Measurements from ENCODE around the gene CIT.
"Not testable (repeated sequence)": the region's sequence is repeated elsewhere in the genome, so short reads cannot be mapped to it uniquely, and the experiment has no call there.

CIT gene

DNA sequence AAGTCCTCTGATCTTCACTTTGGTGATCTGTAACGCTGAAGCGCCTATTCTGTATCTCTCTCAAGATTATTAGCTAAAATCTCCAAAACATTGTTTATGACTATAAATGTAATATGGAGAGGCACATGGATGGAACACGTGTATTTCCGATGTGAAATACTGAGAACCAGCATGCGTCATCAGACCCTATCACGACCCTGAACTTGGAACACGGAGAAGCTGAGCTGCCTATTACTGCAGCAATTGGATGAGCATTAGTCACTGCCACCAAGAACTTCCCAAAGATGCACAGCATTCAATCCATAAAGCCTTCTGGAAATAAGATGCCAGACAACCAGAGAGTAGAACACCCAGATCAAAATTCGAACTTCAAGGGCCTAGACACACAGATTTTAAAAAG is 147.2 kb downstream of the CIT start:
- DNase-seq: no peak

DNA sequence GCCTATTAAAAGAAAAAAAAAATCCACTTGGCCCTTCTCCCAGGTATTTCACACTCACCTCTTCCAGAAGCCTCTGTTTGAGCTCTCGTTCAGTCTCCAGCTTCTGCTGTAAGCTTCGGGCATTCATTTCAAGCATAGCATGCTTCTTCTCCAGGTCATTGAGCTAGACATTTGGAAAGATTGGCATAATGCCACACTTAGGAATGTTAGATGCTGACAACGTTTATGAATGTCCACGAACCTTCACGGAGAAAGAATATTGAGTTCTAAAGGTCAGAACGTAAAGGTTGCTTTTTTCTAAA is 148.7 kb downstream of the CIT start:
- DNase-seq: no peak

DNA sequence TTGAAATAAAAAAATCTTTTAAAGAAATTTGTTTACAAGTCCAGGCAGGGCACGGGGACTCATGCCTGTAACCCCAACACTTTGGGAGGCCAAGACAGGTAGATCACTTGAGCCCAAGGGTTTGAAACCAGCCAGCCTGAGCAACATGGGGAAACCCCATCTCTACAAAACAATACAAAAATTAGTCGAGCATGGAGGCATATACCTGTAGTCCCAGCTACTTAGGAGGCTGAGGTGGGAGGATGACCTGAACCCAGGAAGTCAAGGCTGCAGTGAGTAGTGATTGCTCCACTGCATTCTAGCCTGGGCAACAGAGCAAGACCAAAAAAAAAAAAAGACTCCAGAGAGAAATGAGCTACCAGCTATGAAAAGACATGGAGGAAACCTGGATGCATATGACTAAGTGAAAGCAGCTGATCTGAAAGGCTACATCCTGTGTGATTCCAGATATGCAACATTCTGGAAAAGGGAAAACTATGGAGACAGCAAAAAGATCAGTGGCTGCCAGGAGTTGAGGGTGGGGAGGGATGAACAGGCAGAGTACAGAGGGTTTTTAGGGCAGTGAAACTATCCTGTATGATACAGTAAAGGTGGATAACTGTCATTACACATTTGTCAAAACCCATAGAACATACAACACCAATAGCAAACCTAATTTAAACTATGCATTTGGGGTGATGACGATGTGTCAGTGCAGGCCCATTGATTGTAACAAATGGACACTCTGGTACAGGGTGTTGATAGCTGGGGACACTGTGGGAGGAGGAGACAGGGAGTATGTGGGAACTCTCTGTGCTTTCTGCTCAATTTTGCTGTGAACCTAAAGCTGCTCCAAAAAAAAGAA is 149.3 kb downstream of the CIT start:
- DNase-seq: no peak

DNA sequence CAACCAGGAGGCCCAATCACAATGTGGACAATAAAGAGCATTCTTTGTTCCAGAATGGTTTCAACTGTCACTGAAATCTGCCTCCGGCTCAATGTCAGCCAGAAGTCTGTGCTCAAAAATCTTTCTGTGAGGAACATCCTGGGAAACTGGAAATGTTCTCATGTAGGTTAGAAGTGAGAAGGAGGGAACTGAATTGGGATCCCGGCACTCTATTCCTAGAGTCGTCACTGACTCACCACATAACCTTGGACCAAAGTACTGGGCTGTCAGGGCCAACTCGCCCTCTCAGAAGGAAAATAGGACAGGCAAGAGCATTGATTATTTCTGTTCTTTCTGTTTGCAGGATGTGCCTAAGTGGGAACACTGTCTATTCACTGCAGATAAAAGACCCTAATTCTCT is 151.6 kb downstream of the CIT start:
- no peak for DNase-seq

DNA sequence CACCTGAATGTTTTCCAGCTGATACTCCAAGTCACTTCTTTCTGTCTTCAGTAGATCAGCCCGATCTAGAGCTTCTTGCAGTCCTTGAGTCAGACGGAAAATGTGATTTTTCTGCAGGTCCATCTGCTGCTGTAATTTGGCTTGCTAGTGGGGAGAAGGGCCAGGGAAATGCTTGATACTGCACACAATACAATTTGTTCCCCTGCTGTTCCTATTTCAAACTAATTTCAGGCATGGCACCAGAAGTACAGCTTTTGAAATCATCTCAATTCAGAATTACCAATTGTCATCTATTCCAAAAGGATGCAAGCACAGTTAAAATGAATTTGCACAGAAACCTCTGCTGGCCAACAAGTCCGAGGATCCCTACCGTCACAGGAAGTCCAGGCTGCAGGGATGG is 155.8 kb downstream of the CIT start:
- no peak for DNase-seq

DNA sequence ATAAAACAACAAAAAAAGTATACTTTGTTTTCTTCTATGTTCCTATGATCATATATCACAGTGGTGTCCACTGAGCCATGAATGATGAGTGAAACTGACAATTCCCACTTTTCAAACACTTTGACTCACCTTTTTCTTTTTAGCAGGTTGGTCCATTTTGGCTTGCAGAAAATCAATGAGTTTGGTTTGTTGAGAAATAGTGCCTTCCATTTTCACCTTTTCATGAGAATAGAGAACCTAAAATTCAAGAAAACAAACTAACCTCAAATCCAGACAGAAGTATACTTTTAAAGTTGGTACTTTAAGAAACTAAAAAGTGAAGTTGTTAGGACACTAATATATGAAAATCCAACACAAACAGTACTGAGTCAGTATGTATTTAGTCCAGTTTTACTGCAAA is 156.8 kb downstream of the CIT start:
- DNase-seq: no peak

DNA sequence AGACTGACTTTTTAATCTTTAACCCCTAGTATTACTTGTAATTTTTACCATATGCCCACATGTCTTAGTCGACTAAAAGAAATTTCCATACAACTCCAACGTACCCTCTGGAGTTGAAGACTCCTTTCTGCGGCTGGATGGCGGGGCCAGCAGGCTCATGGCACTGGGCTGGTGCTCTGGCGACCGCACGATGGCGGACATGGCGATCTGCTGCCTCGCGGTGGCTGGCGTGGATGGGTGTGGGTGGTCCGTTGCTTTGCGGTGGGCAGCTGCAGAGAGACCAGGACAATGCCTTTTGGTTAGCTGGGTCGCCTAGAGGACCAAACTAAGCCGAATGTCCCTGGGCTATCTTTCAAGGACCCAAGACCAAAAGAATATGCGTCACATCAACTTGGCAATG is 159.0 kb downstream of the CIT start:
- DNase-seq: no peak

DNA sequence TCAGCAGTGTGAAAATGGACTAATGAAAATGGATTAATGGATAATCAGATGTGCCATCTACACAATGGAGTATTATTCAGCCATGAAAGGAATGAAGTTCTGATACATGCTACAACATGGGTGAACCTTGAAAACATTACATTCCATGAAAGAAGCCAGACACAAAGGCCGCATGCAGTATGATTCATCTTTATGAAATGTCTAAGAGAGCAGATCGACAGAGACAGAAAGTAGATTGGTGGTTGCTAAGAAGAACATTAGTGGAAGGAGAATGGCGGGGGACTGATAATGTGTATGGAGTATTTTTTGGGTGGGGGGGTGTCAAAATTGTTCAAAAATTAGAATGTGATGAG is 161.9 kb downstream of the CIT start:
- no peak for DNase-seq

DNA sequence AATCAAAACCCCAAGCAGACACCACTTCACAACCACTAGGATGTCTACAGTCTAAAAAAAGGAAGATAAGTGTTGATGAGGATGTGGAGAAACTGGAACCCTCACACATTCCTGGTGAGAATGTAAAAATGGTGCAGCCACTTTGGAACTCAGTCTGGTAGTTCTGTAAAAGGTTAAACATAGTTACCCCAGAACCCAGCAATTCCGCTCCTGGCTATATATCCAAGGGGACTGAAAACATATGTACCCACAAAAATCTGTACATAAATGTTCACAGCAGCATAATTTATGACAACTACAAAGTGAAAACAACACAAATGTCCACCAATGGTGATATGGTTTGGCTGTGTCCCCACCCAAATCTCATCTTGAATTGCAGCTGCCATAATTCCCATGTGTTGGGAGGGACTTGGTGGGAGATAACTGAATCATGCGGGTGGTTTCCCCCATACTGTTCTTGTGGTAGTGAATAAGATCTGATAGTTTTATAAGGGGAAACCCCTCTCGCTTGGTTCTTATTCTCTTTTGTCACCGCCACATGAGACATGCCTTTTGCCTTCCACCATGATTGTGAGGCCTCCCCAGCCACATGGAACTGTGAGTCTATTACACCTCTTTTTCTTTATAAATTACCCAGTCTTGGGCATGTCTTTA is 162.4 kb downstream of the CIT start:
- no peak for DNase-seq

DNA sequence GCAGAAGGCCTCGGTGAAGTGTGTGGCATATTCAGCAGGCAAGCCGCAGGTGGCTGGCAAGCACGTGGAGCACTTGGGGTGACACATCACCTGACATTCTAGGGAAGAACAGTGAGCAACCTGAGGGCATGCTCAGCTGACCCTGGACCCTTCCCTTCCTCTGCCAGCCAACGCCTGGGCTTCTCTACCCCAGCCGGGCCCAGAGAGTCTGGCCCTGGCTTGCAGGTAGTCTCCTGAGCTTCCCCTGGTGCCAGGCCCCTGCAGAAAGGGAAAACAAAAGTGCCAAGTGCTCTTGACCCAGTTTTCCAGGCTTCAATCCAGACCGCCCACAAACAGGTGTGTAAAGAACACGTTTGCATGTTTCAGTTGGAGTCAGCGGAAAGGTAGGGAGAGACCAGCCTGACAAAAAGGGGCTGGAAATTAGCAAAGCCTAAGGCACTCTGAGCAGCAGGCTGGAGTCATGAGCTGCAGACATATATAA is 163.5 kb downstream of the CIT start:
- DNase-seq: no peak

DNA sequence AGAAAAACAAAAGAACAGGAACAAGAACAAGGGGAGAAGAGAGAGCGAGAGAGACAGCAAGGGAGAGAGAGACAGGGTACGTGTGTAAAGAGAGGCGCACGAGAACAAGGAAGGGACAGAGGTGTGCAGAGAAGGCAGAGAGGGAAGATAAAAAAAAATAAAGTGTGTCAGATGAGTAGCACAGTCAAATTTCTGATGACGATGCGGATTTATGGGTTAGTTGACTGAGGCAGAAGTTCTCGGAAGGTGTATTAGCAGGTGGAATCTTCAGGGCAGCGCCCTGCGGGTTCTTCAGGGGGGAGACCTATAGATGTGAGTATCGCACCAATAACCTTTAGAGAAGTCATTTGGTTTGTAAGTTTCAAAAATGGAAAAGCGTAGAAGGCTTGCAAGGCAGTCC is 164.4 kb downstream of the CIT start:
- DNase-seq: no peak

DNA sequence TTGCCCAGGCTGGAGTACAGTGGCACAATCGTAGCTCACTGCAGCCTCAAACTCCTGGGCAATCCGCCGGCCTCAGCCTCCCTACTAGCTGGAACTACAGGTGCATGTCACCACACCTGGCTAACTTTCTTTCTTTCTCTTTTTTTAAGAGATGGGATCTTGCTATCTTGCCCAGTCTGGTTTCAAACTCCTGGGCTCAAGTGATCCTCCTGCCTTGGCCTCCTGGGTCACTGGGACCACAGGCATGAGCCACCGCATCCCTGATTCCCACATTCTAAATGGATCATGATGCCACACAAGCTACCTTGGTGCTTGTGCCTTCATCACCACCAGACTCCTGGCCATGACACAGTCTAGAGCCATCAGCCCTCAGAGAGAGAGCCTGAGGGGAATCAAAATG is 165.4 kb downstream of the CIT start:
- no peak for DNase-seq

DNA sequence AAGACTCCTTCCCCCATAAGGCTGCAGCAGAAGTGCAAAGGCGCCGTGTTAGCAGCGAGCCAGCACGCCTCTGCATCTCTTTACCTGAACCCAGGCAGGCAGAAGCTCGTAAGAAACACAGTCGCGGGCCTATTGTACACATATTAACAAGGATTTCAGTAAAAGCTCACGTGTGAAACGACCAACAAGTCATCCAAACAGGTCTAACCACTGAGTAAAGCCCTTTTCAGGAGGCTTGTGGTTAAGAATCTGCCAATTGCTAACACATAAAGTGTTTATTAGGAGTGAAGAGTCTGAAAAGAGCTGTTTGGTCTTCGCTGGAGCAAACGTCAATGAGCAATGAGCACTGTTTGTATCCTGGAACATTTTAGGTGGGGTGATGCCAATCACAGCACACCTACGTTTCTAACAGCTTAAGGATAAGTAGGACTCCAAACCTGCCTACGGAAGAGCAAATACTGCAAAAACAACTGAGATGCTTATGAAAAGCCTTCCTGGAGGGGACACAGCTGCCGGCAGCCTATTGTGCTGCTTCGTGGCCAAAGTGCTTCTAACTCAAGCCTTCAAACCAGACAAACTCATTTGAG is 166.1 kb downstream of the CIT start:
- no peak for DNase-seq

DNA sequence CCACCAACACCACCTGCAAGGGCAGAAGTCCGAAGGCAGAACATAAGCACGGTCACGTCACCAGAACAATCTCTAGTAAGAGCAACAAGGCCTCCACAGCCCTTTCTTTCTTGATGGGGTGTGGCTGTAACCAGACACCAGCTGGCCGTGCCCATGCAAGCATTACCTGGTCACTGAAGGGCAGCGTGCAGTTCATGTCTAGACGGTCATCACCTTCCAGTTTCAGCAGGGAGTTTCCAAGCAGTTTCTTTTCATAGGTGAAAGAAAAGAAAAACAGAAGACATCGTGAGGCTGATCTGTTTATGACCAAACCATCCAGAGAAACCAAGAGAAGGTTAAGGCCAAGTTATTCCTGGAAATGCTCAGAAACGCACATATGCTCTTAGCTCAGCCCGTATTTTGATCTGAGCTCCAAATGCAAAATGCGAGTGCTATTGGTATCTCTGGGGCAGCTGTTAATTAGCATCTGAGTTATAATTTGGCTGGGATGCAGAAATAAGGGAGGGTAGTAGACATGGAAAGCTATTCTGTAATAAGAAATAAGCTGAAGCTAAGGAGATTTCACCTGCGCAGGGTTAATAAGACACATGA is 166.7 kb downstream of the CIT start:
- DNase-seq: no peak

DNA sequence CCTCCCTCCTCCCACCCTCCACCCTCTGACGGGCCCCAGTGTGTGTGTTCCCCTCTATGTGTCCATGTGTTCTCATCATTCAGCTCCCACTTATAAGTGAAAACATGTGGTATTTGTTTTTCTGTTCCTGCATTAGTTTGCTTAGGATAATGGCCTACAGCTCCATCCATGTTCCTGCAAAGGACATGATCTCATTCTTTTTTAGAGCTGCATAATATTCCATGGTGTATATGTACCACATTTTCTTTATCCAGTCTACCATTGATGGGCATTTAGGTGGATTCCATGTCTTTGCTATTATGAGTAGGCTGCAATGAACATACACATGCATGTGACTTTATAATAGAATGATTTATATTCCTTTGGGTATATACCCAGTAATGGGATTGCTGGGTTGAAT is 170.7 kb downstream of the CIT start:
- DNase-seq: not testable (repeated sequence)

DNA sequence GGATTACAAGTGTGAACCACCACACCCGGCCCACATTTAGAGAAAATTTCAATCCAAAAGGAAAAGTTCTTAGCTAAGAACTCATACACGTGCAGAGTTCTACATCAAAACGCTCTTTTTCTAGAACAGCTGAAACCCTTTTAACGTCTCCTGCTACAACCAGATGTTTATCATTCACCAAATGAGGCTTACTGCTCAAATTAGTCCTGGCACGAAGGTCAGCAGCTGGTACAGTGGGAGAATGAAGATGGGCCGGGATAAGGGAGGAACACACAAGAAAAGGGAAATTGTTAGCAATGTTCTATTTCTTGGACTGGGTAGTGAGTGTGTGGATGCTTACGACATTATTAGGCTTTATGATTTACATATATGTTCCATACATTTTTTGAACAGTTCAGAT is 171.9 kb downstream of the CIT start:
- DNase-seq: no peak

DNA sequence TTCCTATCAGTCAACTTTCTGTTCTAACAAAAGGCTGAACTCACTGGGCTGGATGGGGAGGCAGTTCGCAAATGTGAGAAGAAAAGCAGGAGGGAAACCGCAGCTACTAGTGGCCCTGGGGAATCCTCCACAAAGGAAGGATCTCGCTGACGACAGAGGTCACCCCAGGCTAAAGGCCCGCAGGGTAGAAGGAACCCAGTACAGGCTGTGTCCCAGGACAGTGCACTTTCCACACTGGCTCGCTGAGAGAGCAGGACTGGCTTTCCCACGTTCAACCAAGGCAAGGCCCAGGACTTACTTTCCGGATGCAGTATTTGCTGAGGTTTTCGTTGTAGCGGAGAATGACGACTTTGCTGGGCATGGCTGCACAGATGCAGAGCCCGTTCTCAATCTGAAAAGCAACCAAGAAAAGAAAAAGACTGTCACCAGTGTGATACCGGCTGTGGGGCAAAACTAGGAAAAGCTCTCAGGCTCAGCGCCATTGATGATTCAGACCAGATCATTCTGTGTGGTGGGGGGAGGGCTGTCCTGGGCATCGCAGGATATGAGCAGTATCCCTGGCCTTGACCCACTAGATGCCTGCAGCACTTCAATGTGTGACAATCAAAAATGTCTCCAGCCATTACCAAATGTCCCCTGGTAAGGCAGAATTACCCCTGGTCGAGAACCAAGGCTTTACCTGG is 172.9 kb downstream of the CIT start:
- DNase-seq: no peak

DNA sequence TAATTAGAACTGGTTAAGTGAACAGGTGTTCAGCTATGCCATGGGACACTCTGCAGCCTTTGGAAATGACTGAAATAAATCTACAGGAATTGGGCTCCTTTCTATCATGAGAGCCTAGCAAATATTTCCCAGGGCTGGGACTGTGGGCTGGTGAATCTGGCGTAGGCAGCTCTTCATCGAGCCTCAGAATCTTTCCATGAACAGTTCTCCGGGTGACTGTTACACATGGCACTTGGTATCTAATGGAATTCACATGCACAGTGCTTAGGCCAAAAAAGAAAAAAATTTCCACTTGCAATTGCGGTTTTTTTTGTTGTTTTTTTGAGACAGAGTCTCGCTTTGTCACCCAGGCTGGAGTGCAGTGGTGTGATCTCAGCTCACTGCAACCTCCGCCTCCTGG is 177.0 kb downstream of the CIT start:
- DNase-seq: no peak

DNA sequence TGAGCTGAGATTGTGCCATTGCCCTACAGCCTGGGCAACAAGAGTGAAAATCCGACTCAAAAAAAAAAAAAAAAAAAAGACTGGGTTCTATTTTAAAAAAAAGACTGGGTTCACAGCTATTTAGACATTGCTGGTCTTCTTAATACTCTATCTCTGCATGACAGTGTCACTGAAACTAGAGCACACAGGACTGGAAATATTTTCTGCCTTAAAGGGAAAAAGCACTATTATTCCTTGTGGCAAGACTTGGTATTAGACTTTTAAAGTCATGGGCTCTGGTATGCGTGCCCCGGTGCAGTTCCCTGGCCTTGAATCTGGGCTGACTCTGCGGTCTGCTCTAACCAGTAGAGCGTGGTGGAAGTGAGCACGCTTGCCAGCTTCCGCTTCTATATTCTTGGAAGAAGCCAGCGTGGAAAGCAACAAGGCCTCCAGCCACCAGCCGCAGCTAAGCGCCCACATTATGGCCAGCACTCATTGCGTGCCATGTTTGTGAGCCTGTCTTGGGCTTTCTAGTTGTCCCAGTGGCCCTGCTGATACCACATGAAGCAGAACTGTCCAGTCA is 177.8 kb downstream of the CIT start:
- DNase-seq: no peak

DNA sequence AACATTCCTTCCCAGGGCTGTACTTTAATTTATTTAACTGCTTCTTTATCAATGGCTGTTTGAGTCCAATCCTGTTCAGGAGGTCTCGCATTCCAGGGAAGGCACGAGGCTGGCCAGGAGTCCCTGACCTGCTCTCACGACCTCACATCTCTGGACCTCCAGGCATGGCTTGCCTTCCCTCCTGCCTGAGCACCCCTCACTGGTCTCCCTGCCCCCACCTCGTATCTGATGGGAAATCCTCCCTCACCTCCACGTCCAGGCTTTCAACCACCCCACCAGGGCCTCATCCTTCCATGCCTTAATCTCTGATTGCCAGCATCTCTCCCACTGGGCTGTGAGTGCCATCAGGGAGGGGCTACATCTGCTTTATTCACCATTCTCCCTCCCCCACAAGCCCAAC is 180.2 kb downstream of the CIT start:
- no peak for DNase-seq

DNA sequence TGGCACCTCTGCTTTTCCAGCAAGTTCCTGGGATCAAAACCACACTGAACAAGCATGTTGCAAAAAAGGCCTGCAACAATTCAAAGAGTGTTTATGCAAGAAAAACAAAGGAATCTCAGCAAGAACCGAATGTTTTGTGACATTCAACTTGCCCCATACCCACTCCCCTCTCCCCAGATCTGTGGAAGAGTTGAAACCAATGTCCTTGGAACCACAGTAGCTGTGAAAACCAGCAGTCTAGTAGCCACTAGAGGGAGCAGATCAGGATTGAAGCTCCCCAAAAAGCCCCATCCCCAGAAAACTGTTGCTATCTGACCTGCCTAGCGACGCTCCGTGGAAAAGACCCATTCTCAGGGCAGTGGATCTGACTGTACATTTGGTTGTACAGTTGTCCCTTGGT is 182.1 kb downstream of the CIT start:
- no peak for DNase-seq

DNA sequence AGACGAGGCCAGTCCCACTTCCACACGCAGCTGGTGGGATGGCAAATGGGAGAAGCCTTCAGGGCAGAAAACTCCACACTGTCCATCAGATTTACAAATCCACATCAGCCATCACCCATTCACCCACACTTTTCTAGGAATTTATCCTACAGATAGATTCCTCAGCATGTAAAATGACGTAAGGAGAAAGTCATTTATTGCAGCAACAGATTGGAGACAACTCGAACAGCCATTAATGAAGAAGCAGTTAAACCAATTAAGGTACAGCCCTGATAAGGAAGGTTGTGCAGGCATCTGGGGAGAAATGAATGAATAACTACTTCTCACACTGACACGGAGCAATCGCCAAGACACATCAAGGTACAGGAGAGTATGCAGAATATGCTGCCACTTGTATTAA is 183.0 kb downstream of the CIT start:
- DNase-seq: no peak

DNA sequence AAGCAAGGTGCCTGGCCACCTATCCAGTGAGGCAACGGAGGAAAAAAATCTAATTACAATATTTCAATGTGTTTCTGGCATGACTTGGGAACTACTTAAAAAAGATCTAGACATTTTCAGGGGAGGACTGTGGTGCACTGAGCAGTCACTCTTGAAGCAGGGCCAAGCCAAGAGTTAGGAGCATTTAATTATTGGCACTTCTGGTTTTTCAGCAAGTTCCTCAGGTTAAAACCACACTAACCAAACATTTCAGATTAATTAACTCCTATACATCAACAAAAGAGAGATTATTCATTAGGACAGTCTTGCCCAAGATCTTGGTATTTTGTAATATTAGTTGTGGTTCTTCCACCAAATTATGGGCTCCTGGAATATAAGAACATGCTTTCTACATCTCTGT is 183.6 kb downstream of the CIT start:
- no peak for DNase-seq

All from stimulated activated CD4-positive, alpha-beta T cell treated with anti-CD3 and anti-CD28 coated beads, Interleukin-1b, Interleukin-23, amount 100 ng/mL, for 48 hours (primary cell).